ENCODE results near the gene CHD1L.

DNA sequence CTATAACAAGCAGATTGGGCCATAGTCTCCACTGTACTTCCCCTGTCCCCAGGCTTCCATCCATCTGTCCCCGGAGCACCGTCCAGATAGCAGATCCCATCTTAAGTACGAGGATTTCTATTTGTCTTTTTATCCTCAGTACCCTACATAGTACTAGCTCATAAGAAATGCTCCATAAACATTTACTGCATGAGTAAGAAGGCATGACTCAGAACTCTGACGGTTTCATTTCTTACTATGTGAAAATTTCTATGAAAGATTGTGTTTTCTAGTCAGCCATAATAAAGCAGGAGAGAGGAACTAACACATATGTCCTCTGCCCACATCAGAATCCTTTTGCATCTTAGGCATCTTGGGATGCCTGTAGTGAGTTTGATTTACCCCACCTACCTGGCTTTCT lies 49.5 kb downstream of the CHD1L start:
- TF ChIP-seq, protein P1, sequence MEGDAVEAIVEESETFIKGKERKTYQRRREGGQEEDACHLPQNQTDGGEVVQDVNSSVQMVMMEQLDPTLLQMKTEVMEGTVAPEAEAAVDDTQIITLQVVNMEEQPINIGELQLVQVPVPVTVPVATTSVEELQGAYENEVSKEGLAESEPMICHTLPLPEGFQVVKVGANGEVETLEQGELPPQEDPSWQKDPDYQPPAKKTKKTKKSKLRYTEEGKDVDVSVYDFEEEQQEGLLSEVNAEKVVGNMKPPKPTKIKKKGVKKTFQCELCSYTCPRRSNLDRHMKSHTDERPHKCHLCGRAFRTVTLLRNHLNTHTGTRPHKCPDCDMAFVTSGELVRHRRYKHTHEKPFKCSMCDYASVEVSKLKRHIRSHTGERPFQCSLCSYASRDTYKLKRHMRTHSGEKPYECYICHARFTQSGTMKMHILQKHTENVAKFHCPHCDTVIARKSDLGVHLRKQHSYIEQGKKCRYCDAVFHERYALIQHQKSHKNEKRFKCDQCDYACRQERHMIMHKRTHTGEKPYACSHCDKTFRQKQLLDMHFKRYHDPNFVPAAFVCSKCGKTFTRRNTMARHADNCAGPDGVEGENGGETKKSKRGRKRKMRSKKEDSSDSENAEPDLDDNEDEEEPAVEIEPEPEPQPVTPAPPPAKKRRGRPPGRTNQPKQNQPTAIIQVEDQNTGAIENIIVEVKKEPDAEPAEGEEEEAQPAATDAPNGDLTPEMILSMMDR (IDR thresholded peaks at IDR 0.05), result no peak
- TF ChIP-seq ZFX (IDR thresholded peaks at IDR 0.05; ENCODE audit: borderline replicate concordance), result no peak
